Keratinocyte (primary cell): ENCODE results near the gene NOTCH4. TPM values are rescaled to one million over a fixed set of nuclear protein-coding genes. Genes with fewer than 3 reads are reported as not detected.

Source experiments
- DNase-seq: peaks from one replicate; pipeline ENCODE4 v3.0.0-alpha.2; 2011; ENCODE audit warnings: low read depth, missing footprints, low spot score
- FAIRE-seq: peaks from 2 replicates; lab custom pipeline; 2011; peaks lifted over from hg19 to GRCh38; lab: Jason Lieb, UNC
- H2AFZ ChIP-seq: 2 replicates; pipeline ENCODE4 v1.6.0; 2012; ENCODE audit warnings: low read length, control low read depth, inconsistent platforms; ENCODE audit not compliant: control insufficient read depth
- H3K27ac ChIP-seq: 2 replicates; pipeline ENCODE4 v1.5.1; 2011; ENCODE audit warnings: low read length; ENCODE audit not compliant: control insufficient read depth, insufficient read depth
- H3K27me3 ChIP-seq: 3 replicates; pipeline ENCODE4 v1.6.0; 2011; ENCODE audit warnings: low read length; ENCODE audit not compliant: control insufficient read depth, insufficient read depth; ENCODE audit errors: extremely low read depth
- H3K36me3 ChIP-seq, 2 experiments: 2 replicates in 1 of 2; 3 replicates in 1 of 2; pipeline ENCODE4 v1.5.1; 2011; ENCODE audit warnings: low read length in 2 of 2, mild to moderate bottlenecking in 1 of 2; ENCODE audit not compliant: control insufficient read depth in 2 of 2, insufficient read depth in 2 of 2; ENCODE audit errors: extremely low read depth in 1 of 2
- H3K4me1 ChIP-seq: 3 replicates; pipeline ENCODE4 v1.5.1; 2011; ENCODE audit warnings: low read length; ENCODE audit not compliant: control insufficient read depth, insufficient read depth; ENCODE audit errors: extremely low read depth
- H3K4me2 ChIP-seq: 3 replicates; pipeline ENCODE4 v1.6.0; 2011; ENCODE audit warnings: low read depth, low read length; ENCODE audit not compliant: control insufficient read depth, insufficient read depth; ENCODE audit errors: extremely low read depth
- H3K4me3 ChIP-seq, 3 experiments: fragments of 200-600 bp in 1 of 3; sonication (generic) in 1 of 3; 2 replicates in 2 of 3; 3 replicates in 1 of 3; pipeline ENCODE4 v1.5.1; 2011 to 2016; ENCODE audit warnings: low read length in 3 of 3, mild to moderate bottlenecking in 3 of 3, control low read depth in 2 of 3, inconsistent platforms in 1 of 3, low read depth in 1 of 3, mixed read lengths in 1 of 3, mixed run types in 1 of 3, moderate library complexity in 1 of 3; ENCODE audit not compliant: control insufficient read depth in 2 of 3, insufficient read depth in 2 of 3; ENCODE audit errors: extremely low read depth in 1 of 3
- H3K79me2 ChIP-seq: 2 replicates; pipeline ENCODE4 v1.6.0; 2012; ENCODE audit warnings: low read length; ENCODE audit not compliant: control insufficient read depth, insufficient read depth
- H3K9ac ChIP-seq: 3 replicates; pipeline ENCODE4 v1.6.0; 2011; ENCODE audit warnings: low read length; ENCODE audit not compliant: control insufficient read depth, insufficient read depth; ENCODE audit errors: extremely low read depth
- H3K9me1 ChIP-seq: 3 replicates; pipeline ENCODE4 v1.6.0; 2011; ENCODE audit warnings: low read length; ENCODE audit not compliant: control insufficient read depth, insufficient read depth; ENCODE audit errors: extremely low read depth
- H3K9me3 ChIP-seq: 2 replicates; pipeline ENCODE4 v1.5.1; 2012; ENCODE audit warnings: low read depth, low read length; ENCODE audit not compliant: control insufficient read depth
- H4K20me1 ChIP-seq: 3 replicates; pipeline ENCODE4 v1.6.0; 2011; ENCODE audit warnings: low read length; ENCODE audit not compliant: control insufficient read depth, insufficient read depth; ENCODE audit errors: extremely low read depth
- CTCF ChIP-seq, 3 experiments: IDR thresholded peaks in 1 of 3; conservative IDR thresholded peaks in 1 of 3; optimal IDR thresholded peaks in 1 of 3; 2 replicates in 2 of 3; 3 replicates in 1 of 3; pipeline versions ENCODE3 to v1.5.1; 2011; ENCODE audit warnings: low read length in 3 of 3, mild to moderate bottlenecking in 3 of 3, moderate library complexity in 2 of 3, control low read depth in 1 of 3, inconsistent platforms in 1 of 3; ENCODE audit not compliant: insufficient read depth in 2 of 3; ENCODE audit errors: extremely low read depth in 1 of 3
- EZH2 ChIP-seq: IDR thresholded peaks from one replicate; pipeline ENCODE4 v1.6.1; 2012; ENCODE audit warnings: inconsistent platforms, mild to moderate bottlenecking, low read length, moderate library complexity
- dilution Hi-C: fragments of 300-500 bp; cut with MboI; formaldehyde crosslinking; loops from one replicate; pipeline ENCODE4 v1.7.0; 2020; ENCODE audit warnings: low sequenced_read_pairs; ENCODE audit not compliant: extremely low pct_ligation_motif_present
- polyA plus RNA-seq, 5 experiments: library from polyadenylated mRNA; depleted of rRNA in 3 of 5; stranded (reverse) in 3 of 5; stranded (forward) in 1 of 5; unstranded in 1 of 5; fragments of >200 nt; gene quantifications; 1 replicate in 1 of 5; 2 replicates in 3 of 5; 3 replicates in 1 of 5; pipeline versions ENCODE4 v1.2.1 to v1.2.3, GENCODE V29; 2011 to 2012; ENCODE audit warnings: missing spikeins in 2 of 5, low read depth in 1 of 5, low replicate concordance in 1 of 5

Gene NOTCH4
- polyA plus RNA-seq, 1 donor (not counting 4 experiments of a cell fraction or from before 2014, with no cell fraction given), result 0.07 TPM

- H3K27me3 ChIP-seq, result peaks cover 18% of the 10 kb centered on the region
- no peaks in the 10 kb centered on the region for H3K79me2 ChIP-seq
- H3K36me3 ChIP-seq, result no peaks in the 10 kb centered on the region
- no peak overlapping the region for H3K4me3 ChIP-seq
- no peaks in the 10 kb centered on the region for H3K9me3 ChIP-seq
- dilution Hi-C loops, result no loop called here
- no peak overlapping the region for H3K4me2 ChIP-seq
- no peaks in the 10 kb centered on the region for H3K9me1 ChIP-seq
- H2AFZ ChIP-seq, result peak overlapping the region; percentile 8
- no peak for DNase-seq
- TF ChIP-seq EZH2 (no peak), CTCF (optimal IDR thresholded peaks at IDR 0.05 in 1 of 3, IDR thresholded peaks at IDR 0.05 in 1 of 3, conservative IDR thresholded peaks at IDR 0.05 in 1 of 3; ENCODE audit: extremely low read depth in 1 of 3, insufficient read depth in 2 of 3, low read length in 3 of 3) (no peak)
- no peak for FAIRE-seq
- H4K20me1 ChIP-seq, result no peaks in the 10 kb centered on the region
- no peak overlapping the region for H3K9ac ChIP-seq
- peaks cover 4% of the 10 kb centered on the region for H3K4me1 ChIP-seq
- no peak overlapping the region for H3K27ac ChIP-seq
Observed at GRCh38 chr6:32222333-32223230, 1.3 kb downstream of the NOTCH4 start.

GRCh38 chr6:32220021-32220420 is 3.8 kb downstream of the NOTCH4 start:
- no peak for DNase-seq
- H2AFZ ChIP-seq, result no peak overlapping the region
- no peak overlapping the region for H3K27ac ChIP-seq
- no peak overlapping the region for H3K4me2 ChIP-seq
- H3K27me3 ChIP-seq, result peaks cover 19% of the 10 kb centered on the region
- H3K9me1 ChIP-seq, result no peaks in the 10 kb centered on the region
- no peaks in the 10 kb centered on the region for H4K20me1 ChIP-seq
- no peak overlapping the region for H3K4me3 ChIP-seq
- no peaks in the 10 kb centered on the region for H3K9me3 ChIP-seq
- FAIRE-seq, result no peak
- H3K79me2 ChIP-seq, result no peaks in the 10 kb centered on the region
- H3K4me1 ChIP-seq, result peaks cover 4% of the 10 kb centered on the region
- no peaks in the 10 kb centered on the region for H3K36me3 ChIP-seq
- TF ChIP-seq CTCF (optimal IDR thresholded peaks at IDR 0.05 in 1 of 3, IDR thresholded peaks at IDR 0.05 in 1 of 3, conservative IDR thresholded peaks at IDR 0.05 in 1 of 3; ENCODE audit: extremely low read depth in 1 of 3, insufficient read depth in 2 of 3, low read length in 3 of 3) (no peak), EZH2 (no peak)
- dilution Hi-C loops, result no loop called here
- no peak overlapping the region for H3K9ac ChIP-seq
